Stimulated activated naive CD8-positive, alpha-beta T cell treated with anti-CD3 and anti-CD28 coated beads, Interleukin-15, Interleukin-2, amounts not matched to agents 100 ng/mL and 50 ng/mL, for 24 hours (primary cell): ENCODE data around the gene SLC16A13.
"Not testable (repeated sequence)": the region's sequence is repeated elsewhere in the genome, so short reads cannot be mapped to it uniquely, and the experiment has no call there.

Experiments used
- H3K27ac Mint-ChIP-seq: one replicate; pipeline ENCODE4 v1.8.0; 2021; ENCODE audit warnings: mild to moderate bottlenecking, mixed read lengths
- H3K27me3 Mint-ChIP-seq: one replicate; pipeline ENCODE4 v1.8.0; 2021; ENCODE audit warnings: mixed read lengths
- H3K36me3 Mint-ChIP-seq: one replicate; pipeline ENCODE4 v1.8.0; 2021; ENCODE audit warnings: low read depth, mixed read lengths
- H3K4me1 Mint-ChIP-seq: one replicate; pipeline ENCODE4 v1.8.0; 2021; ENCODE audit warnings: low read depth, mixed read lengths
- H3K4me3 Mint-ChIP-seq: one replicate; pipeline ENCODE4 v1.8.0; 2021; ENCODE audit warnings: mild to moderate bottlenecking, mixed read lengths
- H3K9me3 Mint-ChIP-seq: one replicate; pipeline ENCODE4 v1.8.0; 2021; ENCODE audit warnings: mixed read lengths

SLC16A13 gene

GRCh38 chr17:7081341-7082062, 45.7 kb downstream of the SLC16A13 start:
- H3K36me3 Mint-ChIP-seq, result no peaks in the 10 kb centered on the region
- no peaks in the 10 kb centered on the region for H3K9me3 Mint-ChIP-seq
- H3K4me3 Mint-ChIP-seq, result no peak overlapping the region
- peaks cover 19% of the 10 kb centered on the region for H3K27me3 Mint-ChIP-seq
- H3K27ac Mint-ChIP-seq, result no peak overlapping the region
- H3K4me1 Mint-ChIP-seq, result peaks cover 34% of the 10 kb centered on the region

GRCh38 chr17:7083592-7083991, 47.8 kb downstream of the SLC16A13 start:
- Mint-ChIP-seq H3K9me3 (no peaks in the 10 kb centered on the region), H3K4me1 (peaks cover 34% of the 10 kb centered on the region), H3K4me3 (no peak overlapping the region), H3K27ac (no peak overlapping the region), H3K27me3 (peaks cover 24% of the 10 kb centered on the region), H3K36me3 (no peaks in the 10 kb centered on the region)

GRCh38 chr17:7084088-7084487, 48.3 kb downstream of the SLC16A13 start:
- H3K27me3 Mint-ChIP-seq, result peaks cover 24% of the 10 kb centered on the region
- H3K4me1 Mint-ChIP-seq, result peaks cover 34% of the 10 kb centered on the region
- no peak overlapping the region for H3K27ac Mint-ChIP-seq
- H3K36me3 Mint-ChIP-seq, result no peaks in the 10 kb centered on the region
- no peaks in the 10 kb centered on the region for H3K9me3 Mint-ChIP-seq
- H3K4me3 Mint-ChIP-seq, result no peak overlapping the region

- H3K4me3 Mint-ChIP-seq, H3K36me3 Mint-ChIP-seq, H3K27ac Mint-ChIP-seq, H3K9me3 Mint-ChIP-seq: not testable (repeated sequence)
- H3K4me1 Mint-ChIP-seq, result peaks cover 12% of the 10 kb centered on the region
- peaks cover 20% of the 10 kb centered on the region for H3K27me3 Mint-ChIP-seq
Measured at GRCh38 chr17:7088442-7088841, 52.6 kb downstream of the SLC16A13 start.

- not testable (repeated sequence) for H3K4me1 Mint-ChIP-seq, H3K27me3 Mint-ChIP-seq, H3K9me3 Mint-ChIP-seq, H3K36me3 Mint-ChIP-seq, H3K4me3 Mint-ChIP-seq, H3K27ac Mint-ChIP-seq
Measured at GRCh38 chr17:7089570-7089969, 53.8 kb downstream of the SLC16A13 start.
